H9 (cell line): ENCODE measurements around the gene ANKMY2. TPM values are rescaled to one million over a fixed set of nuclear protein-coding genes. Genes with fewer than 3 reads are reported as not detected.

Experiments
- DNase-seq: peaks from one replicate; pipeline ENCODE4 v3.0.0-alpha.2; 2017
- H2AFZ ChIP-seq: one replicate; pipeline ENCODE4 v1.6.1; 2013; ENCODE audit warnings: mild to moderate bottlenecking, low read length, control low read depth, moderate library complexity
- H2AK5ac ChIP-seq: 2 replicates; pipeline ENCODE4 v1.6.1; 2013; ENCODE audit warnings: low read length, control low read depth, mixed read lengths; ENCODE audit not compliant: insufficient read length
- H2BK120ac ChIP-seq: one replicate; pipeline ENCODE4 v1.6.1; 2013; ENCODE audit warnings: low read depth, mild to moderate bottlenecking, low read length, control low read depth, inconsistent platforms; ENCODE audit not compliant: poor library complexity, severe bottlenecking
- H2BK12ac ChIP-seq: 2 replicates; pipeline ENCODE4 v1.6.1; 2013; ENCODE audit warnings: low read length, control low read depth, mixed read lengths, low read depth; ENCODE audit not compliant: insufficient read length
- H2BK15ac ChIP-seq: 2 replicates; pipeline ENCODE4 v1.6.1; 2013; ENCODE audit warnings: low read depth, low read length, control low read depth
- H2BK20ac ChIP-seq: one replicate; pipeline ENCODE4 v1.6.1; 2013; ENCODE audit warnings: low read depth, mild to moderate bottlenecking, low read length, control low read depth, inconsistent platforms; ENCODE audit not compliant: poor library complexity, severe bottlenecking
- H2BK5ac ChIP-seq: 2 replicates; pipeline ENCODE4 v1.6.1; 2013; ENCODE audit warnings: low read length, control low read depth, mixed read lengths; ENCODE audit not compliant: insufficient read length
- H3K14ac ChIP-seq: 2 replicates; pipeline ENCODE4 v1.6.1; 2013; ENCODE audit warnings: low read length, control low read depth; ENCODE audit not compliant: insufficient read depth
- H3K18ac ChIP-seq: 2 replicates; pipeline ENCODE4 v1.6.1; 2013; ENCODE audit warnings: low read depth, mild to moderate bottlenecking, mixed read lengths, low read length, control low read depth; ENCODE audit not compliant: insufficient read length
- H3K23ac ChIP-seq: 2 replicates; pipeline ENCODE4 v1.6.1; 2013; ENCODE audit warnings: low read length, control low read depth, mixed read lengths, low read depth; ENCODE audit not compliant: insufficient read length
- H3K23me2 ChIP-seq: 2 replicates; pipeline ENCODE4 v1.6.1; 2013; ENCODE audit warnings: low read depth, mild to moderate bottlenecking, mixed read lengths, low read length, control low read depth; ENCODE audit not compliant: insufficient read length, poor library complexity, severe bottlenecking
- H3K27ac ChIP-seq: 2 replicates; pipeline ENCODE4 v1.5.1; 2013; ENCODE audit warnings: low read length, control low read depth, mixed read lengths, low read depth; ENCODE audit not compliant: insufficient read length
- H3K27me3 ChIP-seq: 2 replicates; pipeline ENCODE4 v1.6.1; 2013; ENCODE audit warnings: low read length, control low read depth, inconsistent platforms; ENCODE audit not compliant: insufficient read depth
- H3K4ac ChIP-seq: 2 replicates; pipeline ENCODE4 v1.6.1; 2013; ENCODE audit warnings: low read depth, mild to moderate bottlenecking, control low read depth, inconsistent platforms, low read length, moderate library complexity
- H3K4me1 ChIP-seq: 2 replicates; pipeline ENCODE4 v1.6.1; 2013; ENCODE audit warnings: low read length, control low read depth, inconsistent platforms; ENCODE audit not compliant: insufficient read depth
- H3K4me2 ChIP-seq: 2 replicates; pipeline ENCODE4 v1.6.1; 2013; ENCODE audit warnings: low read length, control low read depth, mixed read lengths; ENCODE audit not compliant: insufficient read length, insufficient read depth
- H3K56ac ChIP-seq: 2 replicates; pipeline ENCODE4 v1.6.1; 2013; ENCODE audit warnings: low read depth, mild to moderate bottlenecking, mixed read lengths, low read length, control low read depth; ENCODE audit not compliant: insufficient read length
- H3K79me1 ChIP-seq: 2 replicates; pipeline ENCODE4 v1.6.1; 2013; ENCODE audit warnings: low read depth, mild to moderate bottlenecking, moderate library complexity, low read length, control low read depth, inconsistent platforms; ENCODE audit not compliant: insufficient read depth, poor library complexity, severe bottlenecking
- H3K79me2 ChIP-seq: 2 replicates; pipeline ENCODE4 v1.6.1; 2013; ENCODE audit warnings: low read length, control low read depth, inconsistent platforms; ENCODE audit not compliant: insufficient read depth
- H3K9ac ChIP-seq: 2 replicates; pipeline ENCODE4 v1.6.1; 2013; ENCODE audit warnings: low read length, control low read depth, mixed read lengths; ENCODE audit not compliant: insufficient read length; ENCODE audit errors: extremely low read depth
- H3K9me3 ChIP-seq: one replicate; pipeline ENCODE4 v1.6.1; 2013; ENCODE audit warnings: low read depth, low read length, inconsistent platforms; ENCODE audit not compliant: control insufficient read depth
- H3T11ph ChIP-seq: one replicate; pipeline ENCODE4 v1.6.1; 2013; ENCODE audit warnings: mild to moderate bottlenecking, low read length, control low read depth, inconsistent platforms
- H4K20me1 ChIP-seq: one replicate; pipeline ENCODE4 v1.6.1; 2013; ENCODE audit not compliant: control insufficient read depth, insufficient read length, insufficient read depth
- H4K5ac ChIP-seq: 2 replicates; pipeline ENCODE4 v1.6.1; 2013; ENCODE audit warnings: low read depth, mild to moderate bottlenecking, mixed read lengths, low read length, control low read depth; ENCODE audit not compliant: insufficient read length
- H4K8ac ChIP-seq: replicated peaks from 2 replicates; pipeline ENCODE4 v1.6.1; 2013; ENCODE audit warnings: low read length, control low read depth, mixed read lengths, low read depth; ENCODE audit not compliant: insufficient read length
- H4K91ac ChIP-seq: 2 replicates; pipeline ENCODE4 v1.6.1; 2013; ENCODE audit warnings: low read depth, mild to moderate bottlenecking, moderate library complexity, mixed read lengths, low read length, control low read depth; ENCODE audit not compliant: insufficient read length
- H3K27ac Mint-ChIP-seq, 3 experiments: 2 replicates in 2 of 3; 3 replicates in 1 of 3; pipeline ENCODE4 v1.8.0; 2020 to 2021; ENCODE audit warnings: mixed read lengths in 3 of 3, mild to moderate bottlenecking in 1 of 3, moderate library complexity in 1 of 3
- H3K27me3 Mint-ChIP-seq: 2 replicates; pipeline ENCODE4 v1.8.0; 2021; ENCODE audit warnings: low read depth, mild to moderate bottlenecking, moderate library complexity, mixed read lengths
- H3K36me3 Mint-ChIP-seq, 3 experiments: 2 replicates in 2 of 3; 3 replicates in 1 of 3; pipeline ENCODE4 v1.8.0; 2020 to 2021; ENCODE audit warnings: low read depth in 3 of 3, mixed read lengths in 3 of 3; ENCODE audit not compliant: insufficient read depth in 1 of 3
- H3K4me1 Mint-ChIP-seq, 2 experiments: 2 replicates each; pipeline ENCODE4 v1.8.0; 2020; ENCODE audit warnings: mixed read lengths in 2 of 2
- H3K4me3 Mint-ChIP-seq, 2 experiments: 2 replicates in 1 of 2; 3 replicates in 1 of 2; pipeline ENCODE4 v1.8.0; 2020 to 2021; ENCODE audit warnings: mild to moderate bottlenecking in 2 of 2, mixed read lengths in 2 of 2, moderate library complexity in 1 of 2
- H3K9me3 Mint-ChIP-seq, 2 experiments: 2 replicates in 1 of 2; 3 replicates in 1 of 2; pipeline ENCODE4 v1.8.0; 2020; ENCODE audit warnings: mild to moderate bottlenecking in 2 of 2, mixed read lengths in 2 of 2, moderate library complexity in 1 of 2
- CTCF ChIP-seq: fragments of 200-600 bp; sonication (generic); conservative IDR thresholded peaks from 3 replicates; pipeline ENCODE4 v1.8.0; 2021; ENCODE audit warnings: antibody characterized with exemption, mild to moderate bottlenecking
- WGBS: extraction: QIAGEN DNeasy Blood & Tissue Kit; methylation state at CpG from one replicate; pipeline ENCODE4 v1.1.7; 2013; ENCODE audit warnings: missing lambda C conversion rate, low lambda C conversion rate, mixed read lengths; ENCODE audit not compliant: insufficient read length; ENCODE audit errors: extremely low coverage; 5-methylcytosine and 5-hydroxymethylcytosine counted together
- total RNA-seq: library from RNA; stranded (reverse); gene quantifications from 2 replicates; pipeline ENCODE4 v1.2.1, GENCODE V29; 2021

Gene ANKMY2
- total RNA-seq, 1 experiment from 2014 or later: 12.7 TPM

GRCh38 chr7:16647435-16647960 lies 1.9 kb upstream of the ANKMY2 start:
- H3K23me2 ChIP-seq: peaks cover 10% of the 10 kb centered on the region
- no peak for TF ChIP-seq CTCF
- H3K4me3 Mint-ChIP-seq: peak overlapping the region; percentile 99 to 100
- H2BK20ac ChIP-seq: no peak overlapping the region
- H2BK120ac ChIP-seq: no peak overlapping the region
- no peak overlapping the region for H4K91ac ChIP-seq
- H2BK12ac ChIP-seq: no peak overlapping the region
- no peaks in the 10 kb centered on the region for H3K9me3 ChIP-seq
- no peak overlapping the region for H3K9ac ChIP-seq
- no peaks in the 10 kb centered on the region for H3K27me3 Mint-ChIP-seq
- H3K27ac Mint-ChIP-seq: no peak overlapping the region
- H3K18ac ChIP-seq: no peak overlapping the region
- H3K14ac ChIP-seq: no peak overlapping the region
- no peak overlapping the region for H4K8ac ChIP-seq
- peaks cover 38 to 46% of the 10 kb centered on the region in 2 experiments for H3K4me1 Mint-ChIP-seq
- H3K27ac ChIP-seq: no peak overlapping the region
- H3K9me3 Mint-ChIP-seq: no peaks in the 10 kb centered on the region
- no peaks in the 10 kb centered on the region for H4K20me1 ChIP-seq
- H3K4ac ChIP-seq: no peak overlapping the region
- no peaks in the 10 kb centered on the region for H3K79me1 ChIP-seq
- no peak for DNase-seq
- H3K79me2 ChIP-seq: peaks cover 29% of the 10 kb centered on the region; the same call in 1 of the 2 replicates
- H4K5ac ChIP-seq: no peak overlapping the region
- no peak overlapping the region for H2BK5ac ChIP-seq
- no CpG with 5 or more reads among the region's 2 CpGs for WGBS
- no peak overlapping the region for H3K23ac ChIP-seq
- H2BK15ac ChIP-seq: no peak overlapping the region
- H3T11ph ChIP-seq: no peak overlapping the region
- no peak overlapping the region for H2AK5ac ChIP-seq
- H3K4me2 ChIP-seq: peak overlapping the region; percentile 93
- H3K4me1 ChIP-seq: peaks cover 6% of the 10 kb centered on the region; the same call in 1 of the 2 replicates
- peaks cover 0 to 1% (median 0%) of the 10 kb centered on the region in 3 experiments; a peak in 2 of 7 replicates for H3K36me3 Mint-ChIP-seq
- H3K56ac ChIP-seq: no peak overlapping the region
- no peaks in the 10 kb centered on the region for H3K27me3 ChIP-seq
- H2AFZ ChIP-seq: no peak overlapping the region
